Breast epithelium (tissue), 4 donors: ENCODE results near the gene ANKRD29. TPM values are rescaled to one million over a fixed set of nuclear protein-coding genes. Genes with fewer than 3 reads are reported as not detected.

ENCODE experiments used
- DNase-seq, 2 donors: peaks; one replicate each; pipeline ENCODE4 v3.0.0-alpha.2; 2019; ENCODE audit warnings: low spot score in 2 of 2
- H3K27ac ChIP-seq, 2 donors: fragments of 200-600 bp; sonication (generic) in 1 of 2; one replicate each; pipeline ENCODE4 v1.5.1; 2016 to 2019; ENCODE audit warnings: mild to moderate bottlenecking in 1 of 2
- H3K27me3 ChIP-seq, 2 donors: fragments of 200-600 bp; sonication (generic) in 1 of 2; one replicate each; pipeline versions ENCODE4 v1.5.1 to v1.6.0; 2017 to 2019; ENCODE audit warnings: control low read depth in 1 of 2, mild to moderate bottlenecking in 1 of 2
- H3K36me3 ChIP-seq: fragments of 200-600 bp; one replicate; pipeline ENCODE4 v1.5.1; 2019
- H3K4me1 ChIP-seq, 2 donors: fragments of 200-600 bp; sonication (generic); one replicate each; pipeline ENCODE4 v1.5.1; 2016 to 2019; ENCODE audit warnings: control low read depth in 1 of 2
- H3K4me3 ChIP-seq, 3 donors: fragments of 200-600 bp; sonication (generic); 1 replicate in 2 of 3; 2 replicates in 1 of 3; pipeline ENCODE4 v1.5.1; 2016 to 2019; ENCODE audit warnings: mild to moderate bottlenecking in 3 of 3, moderate library complexity in 2 of 3
- H3K9me3 ChIP-seq, 2 donors: fragments of 200-600 bp; sonication (generic) in 1 of 2; one replicate each; pipeline ENCODE4 v1.5.1; 2016 to 2019; ENCODE audit warnings: control low read depth in 1 of 2
- POLR2A ChIP-seq: fragments of 450-650 bp; IDR thresholded peaks from one replicate; pipeline ENCODE4 v1.6.1; 2016; ENCODE audit warnings: antibody characterized with exemption, mild to moderate bottlenecking, moderate library complexity
- POLR2AphosphoS5 ChIP-seq, 3 donors: sonication (generic); formaldehyde crosslinking; IDR thresholded peaks; one replicate each; pipeline ENCODE4 v1.6.1; 2017; ENCODE audit warnings: antibody characterized with exemption in 3 of 3
- intact Hi-C: fragments of 100-400 bp; cut with DNase I; formaldehyde crosslinking; loops from one replicate; pipeline ENCODE4 v1.15.1; 2023; ENCODE audit warnings: low total_unique reads
- total RNA-seq, 3 donors: library from RNA; depleted of rRNA; stranded (reverse); fragments of >200 nt; gene quantifications; one replicate each; pipeline ENCODE4 v1.1.0, GENCODE V29; 2016
- TF ChIP-seq, protein P1 (sequence below), 3 donors: fragments of 450-650 bp; IDR thresholded peaks; one replicate each; pipeline ENCODE4 v1.5.1; 2016 to 2017; ENCODE audit warnings: antibody characterized with exemption in 3 of 3, mild to moderate bottlenecking in 3 of 3, moderate library complexity in 3 of 3

Gene ANKRD29
- total RNA-seq, 3 donors from 2014 or later = 8.8 to 13.8 (median 9.9) TPM

DNA sequence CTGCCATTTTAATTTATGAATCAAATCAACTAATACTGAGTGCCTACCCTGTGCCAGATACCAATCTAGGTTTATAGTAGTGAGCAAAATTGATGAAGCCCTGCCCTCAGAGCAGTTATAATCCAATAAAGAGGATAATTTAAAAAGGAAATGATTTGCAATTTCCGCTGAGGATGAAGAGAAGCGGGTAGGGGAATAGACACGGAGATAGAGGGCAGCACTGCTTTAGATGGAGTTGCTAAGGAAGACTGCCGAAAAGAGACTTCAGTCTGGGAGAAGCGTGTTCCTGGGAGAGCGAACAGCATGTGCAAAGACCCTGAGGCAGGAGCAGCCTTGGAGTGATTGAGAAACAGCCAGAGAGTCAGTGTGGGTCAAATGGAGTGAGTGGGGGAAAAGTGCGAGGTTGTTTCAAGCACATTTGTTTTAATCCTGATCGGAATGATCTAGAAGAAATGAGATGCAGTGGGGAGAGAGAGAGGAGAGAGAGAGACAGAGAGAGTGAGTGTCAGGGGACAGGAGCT lies 38.9 kb upstream of the ANKRD29 start:
- intact Hi-C loops = no loop called here
- DNase-seq = no peak
- no peak overlapping the region for H3K4me3 ChIP-seq
- H3K27me3 ChIP-seq = no peaks in the 10 kb centered on the region
- H3K27ac ChIP-seq = no peak overlapping the region
- no peaks in the 10 kb centered on the region for H3K36me3 ChIP-seq
- TF ChIP-seq POLR2AphosphoS5 (IDR thresholded peaks at IDR 0.05) (no peak), POLR2A (no peak)
- TF ChIP-seq, protein P1, sequence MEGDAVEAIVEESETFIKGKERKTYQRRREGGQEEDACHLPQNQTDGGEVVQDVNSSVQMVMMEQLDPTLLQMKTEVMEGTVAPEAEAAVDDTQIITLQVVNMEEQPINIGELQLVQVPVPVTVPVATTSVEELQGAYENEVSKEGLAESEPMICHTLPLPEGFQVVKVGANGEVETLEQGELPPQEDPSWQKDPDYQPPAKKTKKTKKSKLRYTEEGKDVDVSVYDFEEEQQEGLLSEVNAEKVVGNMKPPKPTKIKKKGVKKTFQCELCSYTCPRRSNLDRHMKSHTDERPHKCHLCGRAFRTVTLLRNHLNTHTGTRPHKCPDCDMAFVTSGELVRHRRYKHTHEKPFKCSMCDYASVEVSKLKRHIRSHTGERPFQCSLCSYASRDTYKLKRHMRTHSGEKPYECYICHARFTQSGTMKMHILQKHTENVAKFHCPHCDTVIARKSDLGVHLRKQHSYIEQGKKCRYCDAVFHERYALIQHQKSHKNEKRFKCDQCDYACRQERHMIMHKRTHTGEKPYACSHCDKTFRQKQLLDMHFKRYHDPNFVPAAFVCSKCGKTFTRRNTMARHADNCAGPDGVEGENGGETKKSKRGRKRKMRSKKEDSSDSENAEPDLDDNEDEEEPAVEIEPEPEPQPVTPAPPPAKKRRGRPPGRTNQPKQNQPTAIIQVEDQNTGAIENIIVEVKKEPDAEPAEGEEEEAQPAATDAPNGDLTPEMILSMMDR (IDR thresholded peaks at IDR 0.05) = no peak
- H3K9me3 ChIP-seq = no peaks in the 10 kb centered on the region
- no peaks in the 10 kb centered on the region for H3K4me1 ChIP-seq

DNA sequence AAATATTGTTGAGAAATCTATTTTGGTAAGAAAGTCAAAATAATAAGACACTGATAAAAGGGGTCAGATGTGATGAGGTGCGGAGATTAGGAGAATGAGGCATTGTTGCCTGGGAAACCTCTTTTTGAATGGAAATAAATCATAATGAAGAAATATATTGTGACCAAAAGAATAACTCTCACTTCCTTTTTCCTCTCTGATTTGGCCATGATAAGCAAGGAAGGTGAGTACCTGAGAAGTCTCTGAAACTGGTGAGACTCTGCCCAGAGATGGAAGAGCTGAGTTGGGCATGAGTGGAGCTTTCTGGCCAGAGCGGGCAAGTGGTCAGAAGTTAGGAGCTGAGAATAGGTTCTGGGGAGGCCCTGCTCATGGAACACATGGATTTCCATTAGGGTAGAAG lies 38.3 kb upstream of the ANKRD29 start:
- no peak for TF ChIP-seq POLR2A
- no peak for TF ChIP-seq POLR2AphosphoS5 (IDR thresholded peaks at IDR 0.05)
- TF ChIP-seq, protein P1 (IDR thresholded peaks at IDR 0.05) = no peak
- intact Hi-C loops = no loop called here
- H3K36me3 ChIP-seq = no peaks in the 10 kb centered on the region
- no peaks in the 10 kb centered on the region for H3K27me3 ChIP-seq
- no peaks in the 10 kb centered on the region for H3K9me3 ChIP-seq
- DNase-seq = no peak
- H3K4me3 ChIP-seq = no peak overlapping the region
- no peak overlapping the region for H3K27ac ChIP-seq
- H3K4me1 ChIP-seq = no peaks in the 10 kb centered on the region

DNA sequence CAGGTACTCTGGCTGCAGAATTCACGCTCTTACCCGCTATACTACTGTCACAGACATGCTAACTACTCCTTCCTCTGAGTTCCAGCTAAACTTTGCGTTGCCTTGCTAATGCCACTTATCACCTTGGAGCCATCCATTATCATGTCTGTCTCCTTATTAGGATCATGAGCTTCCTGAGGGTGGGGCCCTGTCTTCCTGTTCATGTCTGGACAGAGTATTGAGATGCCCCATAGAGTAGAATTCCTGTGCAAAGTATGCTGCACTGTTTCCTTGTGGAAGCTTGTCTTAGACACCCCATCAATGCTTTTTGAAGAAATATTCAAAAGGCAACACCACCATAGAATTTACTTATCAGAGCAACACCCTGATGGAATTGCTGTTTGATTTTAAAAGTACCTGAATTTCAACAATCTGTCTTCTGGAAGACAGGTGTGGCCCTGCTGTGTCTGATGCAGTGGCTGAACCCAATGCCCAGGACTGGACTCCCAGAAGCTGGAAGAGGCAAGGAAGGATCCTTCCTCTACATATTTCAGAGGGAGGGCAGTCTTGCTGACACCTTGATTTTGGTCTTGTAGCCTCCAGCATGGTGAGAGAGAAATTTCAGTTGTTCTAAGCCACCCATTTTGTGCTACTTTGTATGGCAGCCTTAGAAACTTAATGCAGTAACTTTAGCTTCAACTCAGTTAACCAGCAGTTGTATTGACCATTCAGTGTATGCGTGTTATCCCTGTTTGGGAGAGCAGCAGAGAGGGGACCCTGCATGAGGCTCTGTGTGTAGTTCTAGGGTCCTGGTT lies 32.1 kb upstream of the ANKRD29 start:
- H3K4me3 ChIP-seq = no peak overlapping the region
- H3K4me1 ChIP-seq = no peaks in the 10 kb centered on the region
- H3K9me3 ChIP-seq = no peaks in the 10 kb centered on the region
- H3K27ac ChIP-seq = no peak overlapping the region
- no peak for DNase-seq
- H3K36me3 ChIP-seq = no peaks in the 10 kb centered on the region
- intact Hi-C loops = loop anchor here (10.0 kb wide), 1 partner anchor 190 kb away; the partner anchor contains the start of gene RMC1
- no peaks in the 10 kb centered on the region for H3K27me3 ChIP-seq
- TF ChIP-seq POLR2A (no peak), POLR2AphosphoS5 (IDR thresholded peaks at IDR 0.05) (no peak)
- TF ChIP-seq, protein P1 (IDR thresholded peaks at IDR 0.05) = no peak

DNA sequence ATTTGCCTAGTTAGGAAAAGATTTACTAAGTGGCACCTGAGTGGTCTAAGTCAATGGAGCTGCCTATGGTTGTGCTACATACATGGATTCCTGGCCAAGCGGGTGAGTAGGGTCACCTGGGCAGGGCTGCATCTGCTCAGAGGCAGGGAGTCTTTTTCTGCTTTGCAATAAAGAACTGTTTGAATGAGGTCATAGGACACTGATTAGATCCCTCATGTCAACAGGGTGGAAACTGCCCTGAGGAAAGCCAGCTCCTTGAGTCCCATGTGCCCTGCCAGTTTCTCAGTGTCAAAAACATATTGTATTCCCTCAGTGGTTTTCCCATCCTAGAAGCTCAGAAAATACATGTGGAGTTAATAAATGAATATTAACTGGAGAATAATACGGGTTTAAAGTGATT lies 31.1 kb upstream of the ANKRD29 start:
- DNase-seq = no peak
- no peak for TF ChIP-seq POLR2AphosphoS5 (IDR thresholded peaks at IDR 0.05)
- no peak for TF ChIP-seq POLR2A
- TF ChIP-seq, protein P1 (IDR thresholded peaks at IDR 0.05) = no peak
- intact Hi-C loops = loop anchor here (10.0 kb wide), 1 partner anchor 189 kb away; the partner anchor contains the start of gene RMC1

DNA sequence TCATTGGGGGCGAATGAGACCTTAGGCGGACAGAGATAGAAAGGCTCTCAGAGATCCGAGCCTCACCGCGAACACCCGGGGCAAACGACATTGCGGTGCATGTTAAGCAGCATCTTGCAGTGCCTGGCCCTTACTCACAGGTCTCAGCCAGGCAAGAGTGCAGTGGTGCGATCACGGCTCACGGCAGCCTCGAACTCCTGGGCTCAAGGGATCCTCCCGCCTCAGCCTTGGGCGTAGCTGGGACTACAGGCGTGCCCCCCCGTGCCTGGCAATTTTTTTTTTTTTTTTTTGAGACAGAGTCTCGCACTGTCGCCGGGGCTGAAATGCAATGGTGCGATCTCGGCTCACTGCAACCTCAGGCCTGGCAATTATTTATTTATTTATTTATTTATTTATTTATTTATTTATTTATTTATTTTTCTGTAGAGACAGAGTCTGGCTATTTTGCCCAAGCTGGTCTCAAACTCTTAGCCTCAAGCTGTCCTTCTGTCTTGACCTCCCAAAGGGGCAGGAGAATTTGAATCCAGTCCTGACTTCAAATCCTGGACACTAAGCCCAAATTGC lies 27.9 kb upstream of the ANKRD29 start:
- no peaks in the 10 kb centered on the region for H3K27me3 ChIP-seq
- intact Hi-C loops = loop anchor here (10.0 kb wide), 1 partner anchor 186 kb away; the partner anchor contains the start of gene RMC1
- no peaks in the 10 kb centered on the region for H3K9me3 ChIP-seq
- peaks cover 0 to 5% of the 10 kb centered on the region in 2 donors for H3K4me1 ChIP-seq
- no peak for DNase-seq
- H3K36me3 ChIP-seq = no peaks in the 10 kb centered on the region
- H3K27ac ChIP-seq = peak overlapping the region in 1 of 2 donors; percentile 85
- peak overlapping the region; percentile 61 to 82 (median 66) for H3K4me3 ChIP-seq
- TF ChIP-seq, protein P1 (IDR thresholded peaks at IDR 0.05) = no peak
- TF ChIP-seq POLR2A (no peak), POLR2AphosphoS5 (IDR thresholded peaks at IDR 0.05) (no peak)

More for the DNA sequence above, 31.1 kb upstream of the ANKRD29 start:
- H3K27ac ChIP-seq = no peak overlapping the region
- H3K9me3 ChIP-seq = no peaks in the 10 kb centered on the region
- H3K4me3 ChIP-seq = no peak overlapping the region
- no peaks in the 10 kb centered on the region for H3K36me3 ChIP-seq
- no peaks in the 10 kb centered on the region for H3K27me3 ChIP-seq
- H3K4me1 ChIP-seq = peaks cover 0 to 1% of the 10 kb centered on the region in 2 donors
